Upper lobe of left lung (tissue), 4 donors: ENCODE data around the gene LDLRAD2.

ENCODE experiments used
- EP300 ChIP-seq, 4 donors: sonication (generic); formaldehyde crosslinking; IDR thresholded peaks; one replicate each; pipeline ENCODE4 v1.5.1; 2017; ENCODE audit warnings: antibody characterized with exemption in 4 of 4, control low read depth in 2 of 4
- POLR2A ChIP-seq, 4 donors: fragments of 450-650 bp; IDR thresholded peaks; one replicate each; pipeline ENCODE4 v1.5.1; 2016 to 2017; ENCODE audit warnings: antibody characterized with exemption in 4 of 4, mild to moderate bottlenecking in 2 of 4
- POLR2AphosphoS5 ChIP-seq, 2 donors: sonication (generic); formaldehyde crosslinking; IDR thresholded peaks; one replicate each; pipeline ENCODE4 v1.5.1; 2017; ENCODE audit warnings: antibody characterized with exemption in 2 of 2
- TF ChIP-seq, protein P1 (sequence below), 6 experiments: fragments of 450-650 bp in 4 of 6; fragments of 200-600 bp in 2 of 6; sonication (generic) in 2 of 6; IDR thresholded peaks; one replicate each; pipeline ENCODE4 v1.5.1; 2016 to 2019; ENCODE audit warnings: antibody characterized with exemption in 6 of 6

- no peak for TF ChIP-seq POLR2A (IDR thresholded peaks at IDR 0.05)
- TF ChIP-seq, protein P1, sequence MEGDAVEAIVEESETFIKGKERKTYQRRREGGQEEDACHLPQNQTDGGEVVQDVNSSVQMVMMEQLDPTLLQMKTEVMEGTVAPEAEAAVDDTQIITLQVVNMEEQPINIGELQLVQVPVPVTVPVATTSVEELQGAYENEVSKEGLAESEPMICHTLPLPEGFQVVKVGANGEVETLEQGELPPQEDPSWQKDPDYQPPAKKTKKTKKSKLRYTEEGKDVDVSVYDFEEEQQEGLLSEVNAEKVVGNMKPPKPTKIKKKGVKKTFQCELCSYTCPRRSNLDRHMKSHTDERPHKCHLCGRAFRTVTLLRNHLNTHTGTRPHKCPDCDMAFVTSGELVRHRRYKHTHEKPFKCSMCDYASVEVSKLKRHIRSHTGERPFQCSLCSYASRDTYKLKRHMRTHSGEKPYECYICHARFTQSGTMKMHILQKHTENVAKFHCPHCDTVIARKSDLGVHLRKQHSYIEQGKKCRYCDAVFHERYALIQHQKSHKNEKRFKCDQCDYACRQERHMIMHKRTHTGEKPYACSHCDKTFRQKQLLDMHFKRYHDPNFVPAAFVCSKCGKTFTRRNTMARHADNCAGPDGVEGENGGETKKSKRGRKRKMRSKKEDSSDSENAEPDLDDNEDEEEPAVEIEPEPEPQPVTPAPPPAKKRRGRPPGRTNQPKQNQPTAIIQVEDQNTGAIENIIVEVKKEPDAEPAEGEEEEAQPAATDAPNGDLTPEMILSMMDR (IDR thresholded peaks at IDR 0.05), result no peak
- TF ChIP-seq EP300 (IDR thresholded peaks at IDR 0.05), result no peak
- TF ChIP-seq POLR2AphosphoS5 (IDR thresholded peaks at IDR 0.05), result no peak
Observed at GRCh38 chr1:21786640-21787039, 25.4 kb upstream of the LDLRAD2 start.
